NCI-H2196 (cell line): ENCODE data around the gene SH3PXD2A.
"Not testable (repeated sequence)": the region's sequence is repeated elsewhere in the genome, so short reads cannot be mapped to it uniquely, and the experiment has no call there.

Source experiments
- DNase-seq: peaks from one replicate; lab custom pipeline; 2025; ENCODE audit not compliant: unreplicated experiment; lab: John Stamatoyannopoulos, UW

SH3PXD2A gene

DNA sequence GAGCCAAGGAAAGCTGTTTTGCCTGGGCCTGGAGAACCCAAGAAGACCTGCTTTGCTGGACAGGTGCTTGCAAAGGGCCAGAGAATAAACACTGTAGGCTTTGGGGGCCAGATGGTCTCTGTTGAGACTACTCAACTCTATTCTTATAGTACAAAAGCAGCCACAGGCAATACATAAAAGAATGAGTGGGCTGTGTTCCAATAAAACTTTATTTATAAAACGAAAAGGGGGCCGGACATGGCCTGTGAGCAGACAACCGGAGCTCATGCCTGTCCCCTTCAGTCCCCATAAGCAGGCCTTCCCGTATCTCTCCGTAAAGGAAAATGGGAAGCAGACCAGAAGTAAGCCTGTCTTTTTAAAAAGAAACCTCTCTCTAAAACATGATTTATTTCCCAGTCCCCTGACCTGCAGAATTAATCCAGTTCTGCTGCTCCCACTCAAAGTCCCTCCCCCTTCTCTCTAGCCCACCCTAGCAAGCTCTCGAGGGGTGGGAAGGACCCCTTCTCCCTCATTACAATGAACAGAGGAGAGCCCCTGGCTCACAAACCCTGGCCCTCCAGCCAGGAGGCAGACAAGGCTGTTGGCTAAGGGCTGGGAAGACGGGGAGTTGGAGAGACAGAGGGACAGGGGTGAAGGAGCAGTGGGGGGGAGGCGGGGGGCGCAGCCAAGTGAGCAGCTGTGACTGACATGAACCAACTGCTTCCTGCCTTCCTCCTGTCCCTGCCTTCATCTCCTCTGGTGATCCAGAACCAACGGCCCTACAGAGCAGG lies 184.1 kb downstream of the SH3PXD2A start:
- no peak for DNase-seq

DNA sequence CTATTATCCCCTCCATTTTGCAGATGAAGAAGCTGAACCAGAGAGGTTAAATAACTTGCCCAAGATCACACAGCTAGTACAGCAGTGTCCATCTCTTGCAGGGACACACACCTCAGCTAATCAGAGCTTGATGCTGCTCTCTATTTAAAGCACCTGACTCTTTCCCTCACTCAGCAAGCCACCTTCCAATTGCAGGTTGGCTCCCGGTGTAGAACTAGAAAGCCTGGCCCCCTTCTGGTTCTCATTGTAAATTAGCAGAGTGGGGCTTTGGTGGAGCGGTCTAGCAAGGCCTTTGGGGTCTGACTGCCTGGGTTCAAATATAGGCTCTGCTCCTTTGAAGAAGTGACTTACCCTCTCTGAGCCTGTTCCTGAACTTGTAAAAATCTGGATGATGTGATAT lies 185.4 kb downstream of the SH3PXD2A start:
- DNase-seq, result no peak

DNA sequence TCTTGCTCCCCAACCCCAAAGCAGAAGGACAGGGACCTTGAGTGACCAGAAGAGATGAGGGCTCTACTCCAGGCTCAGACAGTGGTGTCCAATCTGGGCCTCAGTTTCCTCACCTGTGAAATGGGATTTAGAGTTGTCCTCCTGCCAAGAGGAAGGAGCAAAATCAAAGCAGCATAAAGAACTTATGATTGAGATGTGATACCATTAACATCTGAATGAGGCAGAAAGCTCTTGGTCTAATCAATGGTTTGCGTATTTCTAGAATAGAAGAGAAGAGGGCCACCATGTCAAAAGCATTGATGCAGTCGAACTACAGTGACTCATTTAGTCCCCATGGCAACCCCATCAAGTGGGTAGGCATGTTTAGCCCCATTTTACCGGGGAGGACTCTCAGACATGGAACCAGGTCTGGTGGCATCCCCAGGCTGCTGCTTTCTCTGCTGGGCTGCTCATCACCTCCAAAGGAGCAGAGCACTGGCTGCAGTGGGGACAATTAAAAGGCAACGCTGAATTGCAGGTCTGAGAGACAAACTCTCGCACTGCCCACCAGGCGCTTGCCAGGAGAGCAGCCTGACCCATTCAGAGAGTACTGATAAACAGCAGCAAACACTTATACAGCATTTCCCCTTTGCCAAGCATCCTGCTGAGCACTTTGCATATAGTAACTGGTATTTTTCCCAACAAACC lies 186.0 kb downstream of the SH3PXD2A start:
- DNase-seq, result no peak

DNA sequence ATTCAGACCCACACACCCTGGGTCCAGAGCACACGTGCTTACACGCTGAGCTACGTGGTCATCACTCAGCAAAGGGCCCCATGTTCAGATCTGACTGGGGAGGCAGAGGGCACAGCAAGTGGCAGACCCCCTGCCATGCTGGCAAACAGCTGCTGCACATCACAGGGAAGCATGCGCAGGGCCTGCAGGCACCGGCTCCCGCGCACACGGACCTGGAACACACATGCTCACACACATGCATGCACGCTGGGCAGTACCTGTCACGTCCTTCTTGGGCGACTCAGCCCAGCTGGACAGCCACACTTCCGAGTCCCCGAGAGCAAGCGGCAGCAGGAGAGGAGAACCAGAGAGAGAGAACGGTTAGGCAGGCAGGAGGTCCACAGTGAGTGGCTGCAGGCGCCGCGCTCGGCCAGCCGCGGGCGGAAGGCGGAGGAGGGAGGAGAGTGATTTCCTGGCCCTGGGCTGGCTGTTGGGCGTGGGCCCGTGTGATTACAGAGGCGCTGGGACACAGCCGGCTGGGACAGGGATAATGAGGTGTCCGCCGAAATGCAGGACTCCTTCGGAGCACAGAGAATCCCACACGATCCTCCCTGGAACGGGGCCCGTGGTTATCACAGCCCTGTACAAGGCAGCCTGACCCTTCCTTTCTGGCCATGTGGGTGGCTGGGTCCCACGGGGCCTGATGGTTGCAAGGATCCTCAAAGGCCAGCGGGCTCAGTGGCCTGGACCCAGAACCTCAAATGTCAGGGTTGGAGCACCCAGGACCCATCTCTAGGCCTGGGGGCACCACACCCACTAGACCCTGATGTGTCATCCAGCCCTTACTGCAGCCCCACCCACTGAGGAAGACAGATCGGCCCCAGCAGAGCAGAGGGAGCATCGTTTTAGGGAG lies 186.8 kb downstream of the SH3PXD2A start:
- DNase-seq, result no peak

DNA sequence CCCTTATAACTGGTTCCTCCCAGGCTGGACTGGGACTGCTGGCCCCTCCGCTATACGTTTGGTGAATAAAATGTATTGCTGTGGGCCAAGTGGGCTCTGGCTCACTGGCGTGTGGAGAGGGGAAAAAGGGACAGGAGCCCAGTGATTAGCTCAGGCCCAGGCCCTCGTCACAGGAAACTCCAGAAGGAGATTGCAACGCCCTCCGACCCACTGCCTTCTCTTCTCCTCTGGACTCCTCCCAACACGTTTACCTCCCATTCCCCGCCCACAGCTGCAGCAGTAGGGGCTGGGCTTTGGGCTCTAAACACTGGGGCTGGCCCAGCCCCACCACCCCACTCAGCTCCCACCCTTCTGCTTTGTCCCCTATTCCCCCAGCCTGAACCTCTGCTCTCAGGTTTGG lies 188.0 kb downstream of the SH3PXD2A start:
- DNase-seq, result no peak

DNA sequence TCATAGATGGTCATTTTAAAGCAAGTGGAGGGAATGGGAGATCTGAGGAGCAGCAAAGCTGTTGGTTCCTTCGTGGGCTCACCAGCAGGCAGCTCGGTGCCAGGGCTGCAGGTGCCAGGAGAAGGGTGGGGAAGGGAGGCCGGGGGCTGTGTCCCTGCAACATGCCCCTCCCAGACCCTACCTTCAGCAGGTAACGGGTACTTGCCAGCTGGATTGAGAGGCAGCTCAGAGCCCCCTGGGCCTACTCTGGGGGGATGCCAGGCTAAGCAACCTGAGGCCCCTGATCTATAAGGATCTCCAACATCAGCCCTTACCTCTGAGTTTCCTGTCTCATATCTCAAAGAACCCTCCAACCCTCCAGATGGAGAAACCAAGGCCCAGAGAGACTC lies 188.6 kb downstream of the SH3PXD2A start:
- no peak for DNase-seq

DNA sequence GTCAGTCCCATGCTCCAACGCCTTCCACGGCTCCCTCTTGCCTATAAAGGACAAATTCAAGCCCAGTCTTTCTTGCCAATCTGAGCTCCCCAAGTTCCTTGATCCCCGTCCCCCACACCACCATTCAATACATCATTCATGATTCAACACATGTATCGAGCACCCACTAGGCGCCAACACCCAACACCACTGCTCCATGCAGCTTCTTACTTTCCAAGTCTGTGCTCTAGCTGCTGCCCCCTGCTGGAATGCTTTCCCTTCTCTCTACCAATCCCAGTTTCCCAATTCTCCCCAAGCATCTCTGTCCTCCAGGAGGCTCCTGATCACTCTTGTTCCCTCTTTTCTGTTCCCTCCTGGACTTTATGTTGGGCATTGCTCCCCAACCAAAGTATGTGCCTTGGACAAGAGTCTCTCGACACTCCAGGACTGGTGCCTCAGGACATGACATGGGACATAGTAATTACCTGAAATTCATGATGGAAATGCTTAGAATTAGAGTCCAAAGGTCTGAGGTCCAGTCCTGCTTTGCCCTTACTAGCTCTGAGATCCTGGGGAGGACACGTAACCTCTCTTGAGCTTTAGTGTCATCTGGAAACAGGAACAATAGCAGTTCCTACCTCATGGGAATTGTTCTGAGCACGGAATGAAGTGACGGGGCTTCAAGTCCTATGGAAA lies 189.2 kb downstream of the SH3PXD2A start:
- no peak for DNase-seq

DNA sequence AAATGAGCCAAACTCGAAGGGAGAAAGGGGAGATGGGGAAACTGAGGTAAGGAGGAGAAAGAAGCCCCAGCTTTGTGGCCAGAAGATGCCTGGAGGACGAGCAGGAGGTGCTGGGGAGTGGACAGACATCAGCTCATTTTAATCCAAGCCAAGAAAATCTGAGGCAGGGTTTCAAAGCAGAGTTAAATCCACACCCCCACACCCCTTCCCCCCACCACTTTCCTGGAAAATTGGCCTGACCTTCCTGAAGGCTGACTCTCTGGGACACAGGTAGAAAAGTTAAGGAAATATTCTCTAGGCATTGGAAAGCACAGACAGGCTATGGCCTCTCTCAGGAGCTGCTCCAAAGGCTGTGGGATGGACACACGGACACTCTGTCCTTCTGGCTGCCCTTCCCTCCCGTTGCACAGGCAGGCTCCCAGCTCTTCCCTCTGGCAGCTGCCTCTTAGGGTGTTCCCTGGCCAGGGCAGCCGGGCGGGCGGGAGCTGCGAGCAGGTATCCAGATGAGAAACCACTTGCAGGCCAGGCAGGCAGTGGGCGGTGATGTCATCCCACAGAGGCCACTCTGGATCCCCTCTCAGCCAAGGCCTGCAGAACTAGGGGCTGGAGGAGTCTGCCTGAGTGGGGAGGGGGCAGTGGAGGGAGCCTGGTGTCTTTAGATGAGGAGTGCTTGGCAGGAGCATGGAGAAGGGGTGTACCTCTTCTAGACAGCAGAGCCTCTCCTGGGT lies 190.1 kb downstream of the SH3PXD2A start:
- DNase-seq, result no peak

DNA sequence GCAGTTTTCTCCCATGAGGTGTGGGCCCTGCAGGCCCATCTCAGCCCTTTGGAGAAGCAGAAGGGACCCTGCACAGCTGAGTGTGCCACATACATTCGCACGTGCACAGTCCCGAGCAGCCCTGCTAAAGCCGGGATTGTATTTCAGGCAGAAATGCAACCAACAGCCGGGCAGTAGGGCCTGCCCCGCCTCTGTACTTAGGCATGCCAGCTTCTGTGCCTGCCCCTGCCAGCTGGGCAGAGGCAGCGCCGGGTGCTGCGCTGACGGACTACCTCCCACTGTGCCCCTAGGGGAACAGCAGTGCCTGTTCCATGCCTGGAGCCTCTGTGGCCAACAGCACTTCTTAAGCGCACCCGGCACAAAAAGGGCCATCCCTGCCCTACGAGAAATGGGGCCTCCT lies 191.6 kb downstream of the SH3PXD2A start:
- DNase-seq, result peak; percentile 61

DNA sequence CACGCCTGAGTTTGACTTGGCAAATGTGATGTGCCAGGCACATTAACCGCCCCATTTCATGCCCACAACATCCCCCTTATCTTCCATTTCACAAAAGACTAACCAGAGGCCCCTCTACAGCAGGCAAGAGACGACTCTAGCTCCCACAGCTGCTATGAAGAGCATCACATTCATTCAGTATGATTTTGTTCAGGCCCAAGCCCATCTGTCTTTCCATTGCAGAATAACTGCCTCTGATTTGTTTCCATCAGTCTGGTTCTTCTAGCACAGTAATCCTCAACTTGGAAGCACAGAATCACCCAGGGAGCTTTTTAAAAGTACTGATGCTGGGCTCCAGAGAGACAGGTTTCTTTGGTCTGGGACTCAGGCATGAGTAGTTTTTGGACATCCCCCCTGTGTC lies 192.1 kb downstream of the SH3PXD2A start:
- DNase-seq, result no peak

DNA sequence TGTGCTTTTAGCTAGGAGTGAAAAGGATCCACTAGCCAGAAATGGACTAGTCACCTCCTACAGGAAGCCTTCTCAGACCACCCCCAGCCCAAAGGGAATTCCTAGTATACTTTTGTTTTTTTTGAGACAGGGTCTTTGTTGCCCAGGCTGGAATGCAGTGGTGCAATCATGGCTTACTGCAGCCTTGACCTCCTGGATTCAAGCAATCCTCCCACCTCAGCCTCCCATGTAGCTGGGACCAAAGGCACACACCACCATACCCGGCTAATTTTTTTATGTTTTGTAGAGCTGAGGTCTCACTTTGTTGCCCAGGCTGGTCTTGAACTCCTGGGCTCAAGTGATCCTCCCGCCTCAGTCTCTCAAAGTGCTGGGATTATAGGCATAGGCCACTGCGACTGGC lies 192.7 kb downstream of the SH3PXD2A start:
- not testable (repeated sequence) for DNase-seq

DNA sequence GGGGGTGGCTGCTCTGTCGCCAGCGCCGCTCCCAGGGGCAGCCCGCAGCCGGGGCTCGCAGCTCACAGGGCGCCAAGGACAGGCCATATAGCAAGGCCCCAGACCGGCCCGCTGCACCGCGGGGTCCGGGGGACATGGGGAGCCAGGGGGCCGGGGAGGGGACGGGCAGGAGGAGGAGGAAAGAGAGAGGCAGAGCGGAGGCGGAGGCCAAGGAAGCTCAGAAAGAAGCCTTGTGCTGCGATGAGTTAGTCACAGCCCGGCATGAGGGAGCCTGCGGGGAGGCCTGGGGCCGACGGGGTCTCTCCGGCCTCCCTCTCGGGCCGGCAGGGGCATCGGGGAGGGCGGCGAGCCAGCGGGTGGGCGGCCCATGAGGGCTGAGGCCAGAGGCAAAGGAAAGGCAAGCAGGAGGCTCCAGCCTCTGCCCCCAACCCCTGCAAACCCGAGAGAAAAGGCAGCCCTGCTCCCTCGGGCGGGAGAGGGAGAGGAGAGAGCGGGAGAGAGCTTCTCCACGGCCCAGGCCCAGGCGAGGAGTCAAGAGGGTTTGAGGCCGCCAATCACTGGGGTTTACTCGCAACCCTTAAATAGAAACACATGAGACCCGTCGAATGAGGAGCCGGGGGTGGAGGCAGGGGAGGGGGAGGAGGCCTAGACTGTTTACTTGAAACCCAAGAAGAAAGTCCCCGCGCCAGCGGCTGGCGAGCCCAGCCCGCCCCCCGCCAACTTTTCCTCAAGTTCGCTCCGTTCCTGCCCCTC lies 194.0 kb downstream of the SH3PXD2A start:
- DNase-seq, result peak; percentile 55

DNA sequence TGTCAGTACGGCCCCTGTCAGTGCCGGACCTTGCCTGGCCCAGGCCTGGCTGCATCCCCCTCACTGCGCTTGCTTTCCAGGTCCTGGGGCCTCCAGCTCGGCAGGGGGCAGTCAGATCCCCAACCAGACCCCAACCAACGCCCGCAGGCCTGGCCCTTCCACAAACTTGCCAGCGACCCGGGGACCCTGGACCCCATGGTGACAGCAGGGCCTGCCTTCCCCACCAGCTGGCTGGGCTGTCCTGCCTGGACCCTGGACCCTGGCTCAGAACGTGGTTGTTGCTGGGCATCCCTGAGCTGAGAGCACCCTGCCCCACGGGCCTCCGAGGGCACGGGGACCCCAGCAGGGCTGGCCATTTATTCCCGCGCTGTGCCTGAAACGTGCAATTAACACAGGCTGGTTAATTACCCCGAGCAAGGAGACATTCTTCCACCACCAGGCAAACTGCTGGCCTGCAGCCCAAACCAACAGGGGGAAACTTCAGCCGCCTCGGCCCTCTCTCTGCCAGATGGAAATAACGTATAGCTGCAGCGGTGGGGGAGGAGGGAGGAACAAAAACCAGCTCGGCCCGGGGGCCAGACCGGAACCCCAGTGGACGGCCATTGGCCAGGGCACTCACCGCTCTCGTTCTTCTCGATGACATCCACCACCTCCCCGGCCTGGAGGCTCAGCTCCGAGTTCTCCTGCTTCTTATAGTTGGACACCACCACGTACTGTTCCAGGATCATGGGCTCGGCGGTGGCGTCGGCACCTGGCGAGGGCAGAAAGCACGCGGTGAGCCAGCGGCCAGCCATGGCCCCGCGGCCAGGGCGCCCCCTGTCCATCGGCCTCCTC lies 194.8 kb downstream of the SH3PXD2A start:
- no peak for DNase-seq

DNA sequence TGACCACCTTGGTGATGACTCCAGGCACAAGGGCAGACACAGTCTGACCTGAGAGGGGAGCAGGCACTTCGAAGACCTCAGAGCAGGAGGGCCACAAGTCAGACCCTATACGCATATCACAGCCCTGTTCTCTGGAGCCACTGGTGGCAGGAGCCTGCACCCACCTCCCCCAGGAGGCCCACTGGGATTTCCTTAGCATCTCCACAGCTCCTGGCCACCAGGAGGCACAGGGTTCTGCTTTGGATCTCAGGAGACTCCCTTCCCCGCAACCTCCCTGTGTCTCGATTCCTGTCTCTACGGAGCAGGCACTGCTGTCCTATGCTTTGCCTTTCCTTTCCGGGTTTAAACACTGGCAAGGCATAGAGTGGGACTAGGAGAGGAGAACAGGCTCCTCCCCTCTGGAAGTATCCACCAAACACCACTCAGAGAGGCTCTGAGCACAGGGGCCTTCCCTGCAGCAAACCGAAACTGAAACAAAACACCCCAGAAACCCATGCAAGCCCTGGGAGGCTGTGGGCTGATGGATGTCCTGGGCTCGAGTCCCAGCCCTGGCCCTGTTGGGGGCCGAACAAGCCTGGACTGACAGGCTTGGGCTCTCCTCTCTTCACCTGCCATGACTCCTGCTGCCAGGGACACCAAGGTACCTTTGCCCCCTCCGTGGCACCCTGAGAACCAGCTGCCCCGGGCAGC lies 195.6 kb downstream of the SH3PXD2A start:
- peak; percentile 62 for DNase-seq

DNA sequence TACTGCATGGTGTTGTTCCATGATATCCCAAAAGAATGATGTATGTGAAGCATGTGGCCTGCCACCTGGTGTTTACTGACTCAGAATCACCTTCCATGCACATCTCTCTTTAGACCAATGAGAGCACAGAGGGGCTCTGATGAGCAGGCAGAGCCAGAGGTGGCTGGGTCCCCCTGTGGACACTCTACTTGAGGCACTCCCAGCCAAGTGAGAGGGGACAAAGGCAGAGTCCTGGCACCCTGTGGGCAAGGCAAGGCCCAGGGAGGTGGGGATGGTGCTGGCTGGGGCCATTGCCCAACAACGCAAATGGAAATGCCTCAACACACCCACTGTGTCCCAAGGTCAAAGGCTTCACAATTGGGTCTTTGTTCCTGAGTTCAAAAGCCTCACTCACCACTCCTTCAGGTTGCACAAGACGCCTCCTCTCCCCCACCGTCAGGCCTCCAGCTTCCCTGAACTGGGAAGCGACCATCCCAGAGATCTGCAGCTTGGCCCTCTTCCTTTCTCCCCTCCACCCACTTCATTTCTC lies 197.3 kb downstream of the SH3PXD2A start:
- no peak for DNase-seq

DNA sequence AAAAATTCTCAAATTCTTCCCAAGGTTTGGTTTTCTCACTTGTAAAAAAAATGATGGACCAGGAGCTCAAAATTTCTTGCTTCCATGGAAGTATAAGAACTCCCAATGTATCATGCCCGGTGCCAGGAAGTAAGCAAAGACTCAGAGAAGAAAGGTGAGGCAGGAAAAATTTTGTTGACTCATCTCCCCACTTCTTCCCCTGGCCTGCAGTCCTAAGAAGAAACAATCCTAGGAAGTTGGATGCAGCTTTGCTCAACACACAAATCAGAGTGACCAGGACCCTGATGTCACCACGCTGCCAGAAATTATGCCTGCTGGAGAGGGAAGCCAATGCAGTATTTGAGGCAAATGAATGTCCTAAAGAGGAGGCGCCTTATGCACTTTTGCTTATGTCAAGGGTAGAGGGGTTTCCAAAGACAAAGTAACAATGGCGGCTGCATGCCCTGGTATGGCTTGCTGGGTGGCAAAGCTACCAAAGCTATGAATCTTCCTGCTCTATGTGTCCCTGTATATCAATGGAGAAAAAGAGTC lies 198.2 kb downstream of the SH3PXD2A start:
- DNase-seq, result no peak

DNA sequence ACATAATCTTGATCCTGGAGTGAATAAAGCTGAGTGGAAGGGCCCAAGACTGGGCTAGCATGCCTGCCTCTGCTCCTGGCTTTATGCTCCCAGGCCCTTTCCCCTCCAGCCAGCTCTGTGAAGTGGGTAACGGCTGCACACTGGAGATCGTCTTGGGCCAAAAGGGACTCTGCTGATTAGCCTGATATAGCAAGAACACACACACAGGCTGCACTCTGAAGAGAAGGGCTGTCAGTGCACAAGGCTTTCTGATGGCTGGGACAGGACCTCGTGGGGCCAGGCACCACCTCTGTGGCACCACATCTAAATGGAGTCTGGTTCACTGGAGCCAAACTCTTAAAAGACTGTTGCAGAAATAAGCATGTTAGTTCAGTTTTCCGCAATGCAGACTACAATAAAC lies 200.5 kb downstream of the SH3PXD2A start:
- no peak for DNase-seq

DNA sequence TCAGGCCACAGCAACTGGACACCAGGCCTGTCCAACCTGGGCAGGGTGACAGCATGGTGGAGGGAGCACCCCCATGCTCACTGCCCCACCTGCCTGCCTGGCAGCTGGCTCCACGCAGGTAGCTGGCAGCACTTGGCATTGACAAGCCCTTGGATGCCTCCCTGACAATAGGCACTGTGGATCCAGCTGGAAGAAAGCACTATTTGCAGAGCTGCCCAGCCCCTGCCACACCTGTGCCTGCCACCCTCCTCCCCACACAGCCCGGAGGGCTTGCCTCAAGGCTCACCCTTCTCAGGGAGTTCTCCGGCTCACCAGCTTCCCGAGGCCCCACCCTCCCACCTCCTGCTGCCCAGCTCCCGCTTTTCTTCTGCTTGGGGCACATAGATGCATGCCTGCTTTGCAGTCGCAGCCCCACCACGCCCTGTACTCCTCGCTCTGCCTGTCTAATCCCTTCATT lies 201.8 kb downstream of the SH3PXD2A start:
- DNase-seq, result peak; percentile 35
